ENCODE measurements around the gene TMEM126B. TPM values are rescaled to one million over a fixed set of nuclear protein-coding genes. Genes with fewer than 3 reads are reported as not detected.

TMEM126B gene
- total RNA-seq, 6 experiments from 2014 or later, result 14.3 to 28.5 (median 22.3) TPM

GRCh38 chr11:85682330-85683305 is 54.2 kb downstream of the TMEM126B start:
- Histone ChIP-seq H3K4me3 (peak overlapping the region; percentile 39 to 61 (median 50)), H3K4me1 (no peaks in the 10 kb centered on the region), H3K27me3 (no peaks in the 10 kb centered on the region), H3K9me3 (no peaks in the 10 kb centered on the region), H3K27ac (peak overlapping the region in 1 of 3 donors; percentile 4), H3K36me3 (no peaks in the 10 kb centered on the region)
- peak; percentile 80 to 90 (median 82) for ATAC-seq
- no peak for TF ChIP-seq CTCF (IDR thresholded peaks at IDR 0.05)
- no peak for TF ChIP-seq POLR2A (IDR thresholded peaks at IDR 0.05)
- peak; percentile 67 to 71 (median 70) for DNase-seq
- WGBS (ENCODE audit: insufficient coverage, low coverage, low lambda C conversion rate, missing lambda C conversion rate), result 39% methylated on average over 40 of the region's 43 CpGs
- intact Hi-C loops (cut with DNase I), result no loop called here

- ATAC-seq, result no peak
- 63% methylated on average over 10 of the region's 15 CpGs for WGBS (ENCODE audit: insufficient coverage, low coverage, low lambda C conversion rate, missing lambda C conversion rate)
- H3K4me3 ChIP-seq, result no peak overlapping the region
- DNase-seq, result no peak
- TF ChIP-seq POLR2A (IDR thresholded peaks at IDR 0.05) (no peak), CTCF (IDR thresholded peaks at IDR 0.05) (no peak)
- H3K4me1 ChIP-seq, result no peaks in the 10 kb centered on the region
- no peak overlapping the region for H3K27ac ChIP-seq
- no peaks in the 10 kb centered on the region for H3K27me3 ChIP-seq
- no peaks in the 10 kb centered on the region for H3K36me3 ChIP-seq
- intact Hi-C loops (cut with DNase I), result no loop called here
- H3K9me3 ChIP-seq, result no peaks in the 10 kb centered on the region
These were observed 56.9 kb downstream of the TMEM126B start for GRCh38 chr11:85685125-85685819.

GRCh38 chr11:85685820-85686459 is 57.5 kb downstream of the TMEM126B start, which contains the start of gene CCDC89:
CCDC89 (minus strand) TSS chr11:85686195; CDS start chr11:85686130, 65 bp downstream.
- Histone ChIP-seq H3K9me3 (no peaks in the 10 kb centered on the region), H3K36me3 (no peaks in the 10 kb centered on the region), H3K4me1 (no peaks in the 10 kb centered on the region), H3K27ac (no peak within 1 kb of the TSS), H3K4me3 (no peak within 1 kb of the TSS), H3K27me3 (no peaks in the 10 kb centered on the region)
- intact Hi-C loops (cut with DNase I), result no loop called here
- peak; percentile 32 to 59 (median 59) for DNase-seq
- ATAC-seq, result peak; percentile 53 to 75 (median 69)
- TF ChIP-seq POLR2A (IDR thresholded peaks at IDR 0.05) (no peak), CTCF (IDR thresholded peaks at IDR 0.05) (no peak)
- WGBS (ENCODE audit: insufficient coverage, low coverage, low lambda C conversion rate, missing lambda C conversion rate), result 48% methylated on average over 8 of the region's 13 CpGs

Other genes starting within 250 kb of the TMEM126B start
- gene DLG2, start 1.2 kb upstream of the TMEM126B start, total RNA-seq, result 1 to 10 TPM; 1.2 to 6.4 (median 2.5) TPM
- gene TMEM126A, start 19.4 kb downstream of the TMEM126B start, total RNA-seq, result 10 to 100 TPM; 13.4 to 22.9 (median 17.7) TPM
- gene CREBZF, start 36.5 kb downstream of the TMEM126B start, total RNA-seq, result 10 to 100 TPM; 14.1 to 23.0 (median 18.0) TPM
- under 1 TPM in 1 of 6 experiments, not detected in 5; 0.20 TPM for gene CCDC89, start 57.6 kb downstream of the TMEM126B start, total RNA-seq
- gene SYTL2, start 182.5 kb downstream of the TMEM126B start, total RNA-seq, result 10 to 100 TPM in 2 of 6 experiments, 1 to 10 TPM in 4; 4.2 to 14.9 (median 8.7) TPM
- gene CCDC83, start 226.8 kb downstream of the TMEM126B start, total RNA-seq, result not detected